Large intestine (tissue), 3 donors: ENCODE measurements around the gene INPP5A. TPM values are rescaled to one million over a fixed set of nuclear protein-coding genes. Genes with fewer than 3 reads are reported as not detected.
"Not testable (repeated sequence)": the region's sequence is repeated elsewhere in the genome, so short reads cannot be mapped to it uniquely, and the experiment has no call there.

Source experiments
- DNase-seq, 2 donors: peaks; one replicate each; pipeline versions ENCODE4 v3.0.0 to v3.0.0-alpha.2; 2013
- H3K27ac ChIP-seq: one replicate; pipeline ENCODE4 v1.5.1; 2013; ENCODE audit warnings: low read length
- H3K27me3 ChIP-seq: 2 replicates; pipeline ENCODE4 v1.6.1; 2013; ENCODE audit warnings: low read length; ENCODE audit not compliant: control insufficient read depth, insufficient read depth
- H3K36me3 ChIP-seq: 2 replicates; pipeline ENCODE4 v1.6.1; 2013; ENCODE audit warnings: low read length; ENCODE audit not compliant: control insufficient read depth, insufficient read depth
- H3K4me1 ChIP-seq: one replicate; pipeline ENCODE4 v1.6.1; 2013; ENCODE audit warnings: low read length; ENCODE audit not compliant: control insufficient read depth, insufficient read depth
- H3K4me3 ChIP-seq: one replicate; pipeline ENCODE4 v1.5.1; 2013; ENCODE audit warnings: low read length
- H3K9me3 ChIP-seq: one replicate; pipeline ENCODE4 v1.6.1; 2013; ENCODE audit warnings: mild to moderate bottlenecking, low read depth, low read length, moderate library complexity; ENCODE audit not compliant: control insufficient read depth
- WGBS: methylation state at CpG from one replicate; pipeline ENCODE4 v1.1.5; 2013; ENCODE audit warnings: low lambda C conversion rate; ENCODE audit not compliant: insufficient coverage; 5-methylcytosine and 5-hydroxymethylcytosine counted together
- polyA plus RNA-seq: library from polyadenylated mRNA; unstranded; fragments of 120-200 nt; gene quantifications from one replicate; pipeline ENCODE4 v1.2.1, GENCODE V29; 2013

The INPP5A gene
- polyA plus RNA-seq, 1 donor = 25.3 TPM

- WGBS = 100% methylated on average over 1 of the region's 12 CpGs
- Histone ChIP-seq H3K4me3 (no peak overlapping the region), H3K36me3 (peaks cover 3% of the 10 kb centered on the region)
Measured at GRCh38 chr10:132742837-132743194, 205.2 kb downstream of the INPP5A start.

GRCh38 chr10:132743196-132743924 is 205.8 kb downstream of the INPP5A start:
- H3K27me3 ChIP-seq, H3K9me3 ChIP-seq, H3K4me1 ChIP-seq, H3K36me3 ChIP-seq, H3K4me3 ChIP-seq, H3K27ac ChIP-seq: not testable (repeated sequence)
- peak in 1 of 2 donors; percentile 15 for DNase-seq
- WGBS = no CpG with 5 or more reads among the region's 30 CpGs

More at GRCh38 chr10:132742837-132743194, 205.2 kb downstream of the INPP5A start:
- Histone ChIP-seq H3K27me3 (no peaks in the 10 kb centered on the region), H3K27ac (no peak overlapping the region), H3K9me3 (peaks cover 3% of the 10 kb centered on the region), H3K4me1 (no peaks in the 10 kb centered on the region)
- DNase-seq = no peak

GRCh38 chr10:132743925-132744490 is 206.4 kb downstream of the INPP5A start:
- WGBS = no CpG with 5 or more reads among the region's 18 CpGs
- Histone ChIP-seq H3K4me3 (no peak overlapping the region), H3K27me3 (no peaks in the 10 kb centered on the region), H3K36me3 (peaks cover 3% of the 10 kb centered on the region), H3K9me3 (peaks cover under 1% of the 10 kb centered on the region), H3K4me1 (no peaks in the 10 kb centered on the region), H3K27ac (no peak overlapping the region)
- DNase-seq = no peak

- no peaks in the 10 kb centered on the region for H3K9me3 ChIP-seq
- H3K4me3 ChIP-seq = no peak overlapping the region
- DNase-seq = no peak
- WGBS = no CpG with 5 or more reads among the region's 19 CpGs
- peaks cover 9% of the 10 kb centered on the region for H3K36me3 ChIP-seq
- no peak overlapping the region for H3K27ac ChIP-seq
- no peaks in the 10 kb centered on the region for H3K27me3 ChIP-seq
- no peaks in the 10 kb centered on the region for H3K4me1 ChIP-seq
Measured at GRCh38 chr10:132744839-132745238, 207.3 kb downstream of the INPP5A start.

- DNase-seq = no peak
- Histone ChIP-seq H3K4me3 (no peak overlapping the region), H3K27me3 (no peaks in the 10 kb centered on the region), H3K27ac (no peak overlapping the region), H3K9me3 (no peaks in the 10 kb centered on the region), H3K4me1 (no peaks in the 10 kb centered on the region), H3K36me3 (peaks cover 16% of the 10 kb centered on the region)
- no CpG with 5 or more reads among the region's 17 CpGs for WGBS
Measured at GRCh38 chr10:132745511-132745910, 207.9 kb downstream of the INPP5A start.

GRCh38 chr10:132745971-132746370 is 208.4 kb downstream of the INPP5A start:
- H3K4me3 ChIP-seq = no peak overlapping the region
- peaks cover 4% of the 10 kb centered on the region for H3K9me3 ChIP-seq
- H3K4me1 ChIP-seq = no peaks in the 10 kb centered on the region
- no peak overlapping the region for H3K27ac ChIP-seq
- no peak for DNase-seq
- peaks cover 20% of the 10 kb centered on the region for H3K36me3 ChIP-seq
- WGBS = no CpG with 5 or more reads among the region's 13 CpGs
- H3K27me3 ChIP-seq = no peaks in the 10 kb centered on the region

GRCh38 chr10:132746386-132746785 is 208.8 kb downstream of the INPP5A start:
- H3K4me3 ChIP-seq = no peak overlapping the region
- no CpG with 5 or more reads among the region's 14 CpGs for WGBS
- H3K9me3 ChIP-seq = peaks cover 8% of the 10 kb centered on the region
- no peak overlapping the region for H3K27ac ChIP-seq
- no peak for DNase-seq
- H3K4me1 ChIP-seq = no peaks in the 10 kb centered on the region
- peaks cover 24% of the 10 kb centered on the region for H3K36me3 ChIP-seq
- H3K27me3 ChIP-seq = no peaks in the 10 kb centered on the region

GRCh38 chr10:132746801-132747625 is 209.4 kb downstream of the INPP5A start:
- no peak overlapping the region for H3K27ac ChIP-seq
- H3K4me1 ChIP-seq = no peaks in the 10 kb centered on the region
- DNase-seq = no peak
- WGBS = 100% methylated on average over 1 of the region's 29 CpGs
- peaks cover 25% of the 10 kb centered on the region for H3K36me3 ChIP-seq
- H3K9me3 ChIP-seq = peaks cover 8% of the 10 kb centered on the region
- no peak overlapping the region for H3K4me3 ChIP-seq
- no peaks in the 10 kb centered on the region for H3K27me3 ChIP-seq

- peaks cover 11% of the 10 kb centered on the region for H3K9me3 ChIP-seq
- H3K4me3 ChIP-seq = no peak overlapping the region
- no peak for DNase-seq
- WGBS = no CpG with 5 or more reads among the region's 15 CpGs
- H3K36me3 ChIP-seq = peaks cover 26% of the 10 kb centered on the region
- no peaks in the 10 kb centered on the region for H3K27me3 ChIP-seq
- no peaks in the 10 kb centered on the region for H3K4me1 ChIP-seq
- H3K27ac ChIP-seq = no peak overlapping the region
Measured at GRCh38 chr10:132748135-132748534, 210.5 kb downstream of the INPP5A start.

- Histone ChIP-seq H3K4me3 (no peak overlapping the region), H3K9me3 (peaks cover 11% of the 10 kb centered on the region), H3K36me3 (peaks cover 30% of the 10 kb centered on the region), H3K4me1 (no peaks in the 10 kb centered on the region), H3K27me3 (no peaks in the 10 kb centered on the region), H3K27ac (no peak overlapping the region)
- DNase-seq = no peak
- no CpG with 5 or more reads among the region's 36 CpGs for WGBS
Measured at GRCh38 chr10:132748545-132749370, 211.2 kb downstream of the INPP5A start.
